GM21723 (cell line): Measurements from ENCODE around the gene PACC1.

ENCODE experiments used
- ATAC-seq: cut with Tn5 transposase; IDR thresholded peaks from one replicate; pipeline ENCODE4 v1.9.1; 2021; ENCODE audit warnings: mild to moderate bottlenecking, moderate library complexity; ENCODE audit not compliant: unreplicated experiment

Gene PACC1

GRCh38 chr1:212414328-212415106 lies at the start of gene PACC1:
Gene PACC1 (minus strand): TSS chr1:212414886. CDS start chr1:212414757, 129 bp downstream.
- ATAC-seq: peak; percentile 95

GRCh38 chr1:212463565-212464285 lies 49.0 kb upstream of the PACC1 start:
- ATAC-seq: no peak

GRCh38 chr1:212461916-212462660 lies 47.4 kb upstream of the PACC1 start:
- no peak for ATAC-seq

GRCh38 chr1:212460376-212460775 lies 45.7 kb upstream of the PACC1 start:
- no peak for ATAC-seq

- ATAC-seq: no peak
Observed at GRCh38 chr1:212459656-212460055, 45.0 kb upstream of the PACC1 start.

- no peak for ATAC-seq
Observed at GRCh38 chr1:212458817-212459216, 44.1 kb upstream of the PACC1 start.

- ATAC-seq: no peak
Observed at GRCh38 chr1:212457740-212458338, 43.2 kb upstream of the PACC1 start.

GRCh38 chr1:212455803-212456528 lies 41.3 kb upstream of the PACC1 start:
- peak; percentile 65 for ATAC-seq

GRCh38 chr1:212455401-212455800 lies 40.7 kb upstream of the PACC1 start:
- ATAC-seq: no peak

- no peak for ATAC-seq
Observed at GRCh38 chr1:212454741-212455140, 40.1 kb upstream of the PACC1 start.

- no peak for ATAC-seq
Observed at GRCh38 chr1:212453156-212453857, 38.6 kb upstream of the PACC1 start.

- ATAC-seq: no peak
Observed at GRCh38 chr1:212452323-212453155, 37.9 kb upstream of the PACC1 start.

- no peak for ATAC-seq
Observed at GRCh38 chr1:212451416-212452322, 37.0 kb upstream of the PACC1 start.

GRCh38 chr1:212450331-212450881 lies 35.7 kb upstream of the PACC1 start:
- ATAC-seq: no peak

GRCh38 chr1:212447478-212447877 lies 32.8 kb upstream of the PACC1 start:
- no peak for ATAC-seq

- ATAC-seq: no peak
Observed at GRCh38 chr1:212446333-212446732, 31.6 kb upstream of the PACC1 start.

GRCh38 chr1:212442408-212442807 lies 27.7 kb upstream of the PACC1 start:
- ATAC-seq: no peak

- ATAC-seq: no peak
Observed at GRCh38 chr1:212440419-212440818, 25.7 kb upstream of the PACC1 start.
